Effector CD8-positive, alpha-beta T cell (primary cell): ENCODE results near the gene AP1S1.
"Not testable (repeated sequence)": the region's sequence is repeated elsewhere in the genome, so short reads cannot be mapped to it uniquely, and the experiment has no call there.

ENCODE experiments used
- DNase-seq: peaks from one replicate; lab custom pipeline; 2025; lab: John Stamatoyannopoulos, UW

The AP1S1 gene

DNA sequence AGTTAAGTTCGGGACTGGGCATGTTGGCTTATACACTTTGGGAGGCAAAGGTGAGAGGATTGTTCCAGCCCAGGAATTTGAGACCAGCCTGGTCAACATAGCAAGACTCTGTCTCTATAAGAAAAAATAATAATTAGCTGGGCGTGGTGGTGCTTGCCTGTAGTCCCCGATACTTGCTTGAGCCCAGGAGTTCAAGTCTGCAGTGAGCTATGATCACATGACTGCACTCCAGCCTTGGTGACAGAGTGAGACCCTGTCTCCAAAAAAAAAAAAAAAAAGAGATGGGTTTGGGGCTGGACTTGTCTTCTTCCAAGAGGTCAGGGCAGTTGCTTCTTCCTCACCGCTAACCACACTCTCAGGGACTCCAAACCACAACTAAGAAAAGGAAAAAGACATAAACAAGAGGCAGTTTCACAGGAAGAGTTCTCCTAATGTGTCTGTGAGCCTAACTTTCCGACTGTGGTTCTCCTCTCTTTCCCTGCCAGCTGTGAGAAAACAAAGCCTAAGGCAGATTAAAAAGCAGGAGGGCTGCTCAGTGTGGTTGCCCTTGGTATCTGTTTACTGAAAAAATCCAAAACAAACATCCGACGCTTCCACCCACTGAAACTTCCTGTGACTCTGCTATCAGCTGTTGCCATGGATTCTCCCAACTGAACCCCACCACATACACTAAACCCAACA lies 29.8 kb upstream of the AP1S1 start:
- no peak for DNase-seq

DNA sequence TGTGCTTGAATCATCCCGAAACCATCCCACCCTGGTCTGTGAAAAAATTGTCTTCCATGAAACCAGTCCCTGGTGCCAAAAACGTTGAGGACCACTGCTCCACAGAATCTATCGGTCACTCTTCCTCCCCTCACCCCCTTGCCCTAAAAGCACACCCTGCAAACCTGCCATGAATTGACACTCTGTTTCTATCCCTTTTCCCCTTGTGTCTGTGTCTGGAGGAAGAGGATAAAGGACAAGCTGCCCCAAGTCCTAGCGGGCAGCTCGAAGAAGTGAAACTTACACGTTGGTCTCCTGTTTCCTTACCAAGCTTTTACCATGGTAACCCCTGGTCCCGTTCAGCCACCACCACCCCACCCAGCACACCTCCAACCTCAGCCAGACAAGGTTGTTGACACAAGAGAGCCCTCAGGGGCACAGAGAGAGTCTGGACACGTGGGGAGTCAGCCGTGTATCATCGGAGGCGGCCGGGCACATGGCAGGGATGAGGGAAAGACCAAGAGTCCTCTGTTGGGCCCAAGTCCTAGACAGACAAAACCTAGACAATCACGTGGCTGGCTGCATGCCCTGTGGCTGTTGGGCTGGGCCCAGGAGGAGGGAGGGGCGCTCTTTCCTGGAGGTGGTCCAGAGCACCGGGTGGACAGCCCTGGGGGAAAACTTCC lies 28.2 kb upstream of the AP1S1 start:
- no peak for DNase-seq

DNA sequence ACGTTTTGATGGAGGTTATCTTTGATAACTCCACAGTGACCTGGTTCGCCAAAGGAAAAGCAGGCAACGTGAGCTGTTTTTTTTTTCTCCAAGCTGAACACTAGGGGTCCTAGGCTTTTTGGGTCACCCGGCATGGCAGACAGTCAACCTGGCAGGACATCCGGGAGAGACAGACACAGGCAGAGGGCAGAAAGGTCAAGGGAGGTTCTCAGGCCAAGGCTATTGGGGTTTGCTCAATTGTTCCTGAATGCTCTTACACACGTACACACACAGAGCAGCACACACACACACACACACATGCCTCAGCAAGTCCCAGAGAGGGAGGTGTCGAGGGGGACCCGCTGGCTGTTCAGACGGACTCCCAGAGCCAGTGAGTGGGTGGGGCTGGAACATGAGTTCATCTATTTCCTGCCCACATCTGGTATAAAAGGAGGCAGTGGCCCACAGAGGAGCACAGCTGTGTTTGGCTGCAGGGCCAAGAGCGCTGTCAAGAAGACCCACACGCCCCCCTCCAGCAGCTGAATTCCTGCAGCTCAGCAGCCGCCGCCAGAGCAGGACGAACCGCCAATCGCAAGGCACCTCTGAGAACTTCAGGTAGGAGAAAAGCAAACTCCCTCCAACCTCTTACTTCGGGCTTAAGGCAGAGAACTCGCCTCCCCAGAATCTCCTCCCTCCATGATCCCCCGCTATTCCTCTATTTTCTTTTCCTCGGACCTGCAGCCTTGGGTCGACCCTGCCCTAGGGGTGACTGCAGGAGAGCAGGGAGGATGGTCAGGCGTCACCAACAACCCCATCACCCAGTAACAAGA lies 27.4 kb upstream of the AP1S1 start, which contains the start of gene SERPINE1:
Gene SERPINE1, plus strand, starts transcription at position 454 of the 809 bp plus-strand sequence. CDS start 1,290 bp downstream, outside the sequence.
- no peak for DNase-seq

DNA sequence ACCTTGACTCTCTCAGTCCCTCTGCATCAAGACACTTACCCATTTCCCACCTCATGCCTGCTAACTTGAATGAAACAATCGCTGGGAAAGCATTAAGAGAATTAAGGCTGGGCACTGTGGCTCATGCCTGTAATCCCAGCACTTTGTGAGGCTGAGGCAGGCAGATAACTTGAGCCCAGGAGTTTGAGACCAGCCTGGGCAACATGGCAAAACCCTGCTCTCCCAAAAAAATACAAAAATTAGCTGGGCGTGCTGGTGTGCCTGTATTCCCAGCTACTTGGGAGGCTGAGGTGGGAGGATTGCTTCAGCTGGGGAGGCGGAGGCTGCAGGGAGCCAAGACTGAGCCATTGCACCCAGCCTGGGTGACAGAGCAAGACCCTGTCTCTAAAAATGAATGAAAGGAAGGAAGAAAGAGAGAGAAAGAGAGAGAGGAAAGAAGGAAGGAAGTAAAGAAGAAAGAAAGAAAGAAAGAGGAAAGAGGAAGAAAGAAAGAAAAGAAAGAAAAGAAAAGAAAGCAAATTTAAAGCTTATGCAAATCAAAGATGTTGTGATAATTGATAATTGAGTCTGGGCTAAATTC lies 26.7 kb upstream of the AP1S1 start:
- no peak for DNase-seq

DNA sequence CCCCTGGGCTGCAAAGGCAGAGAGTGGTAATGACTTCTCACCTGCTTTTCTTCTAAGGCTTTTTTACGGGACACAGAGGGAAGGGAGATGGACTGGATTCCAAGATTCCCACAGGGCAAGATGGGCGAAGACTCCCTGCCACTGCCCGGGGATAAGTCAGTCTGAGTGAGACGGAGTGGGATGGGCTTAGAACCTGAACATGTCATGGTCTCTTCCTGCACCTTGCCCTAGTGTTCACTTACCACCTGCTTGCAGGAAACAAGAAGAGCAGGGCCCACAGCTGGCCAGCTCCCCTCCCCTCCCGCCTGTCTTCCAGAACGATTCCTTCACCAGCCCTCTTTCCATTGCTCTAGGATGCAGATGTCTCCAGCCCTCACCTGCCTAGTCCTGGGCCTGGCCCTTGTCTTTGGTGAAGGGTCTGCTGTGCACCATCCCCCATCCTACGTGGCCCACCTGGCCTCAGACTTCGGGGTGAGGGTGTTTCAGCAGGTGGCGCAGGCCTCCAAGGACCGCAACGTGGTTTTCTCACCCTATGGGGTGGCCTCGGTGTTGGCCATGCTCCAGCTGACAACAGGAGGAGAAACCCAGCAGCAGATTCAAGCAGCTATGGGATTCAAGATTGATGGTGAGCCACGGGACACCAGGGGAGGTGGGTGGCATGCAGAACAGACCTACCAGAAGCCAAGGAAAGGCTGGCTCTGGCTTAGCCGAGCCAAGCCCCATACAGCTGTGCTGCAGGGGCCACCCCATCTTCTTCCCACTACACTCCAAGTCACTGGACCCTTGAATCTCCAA lies 26.0 kb upstream of the AP1S1 start:
- DNase-seq = no peak

DNA sequence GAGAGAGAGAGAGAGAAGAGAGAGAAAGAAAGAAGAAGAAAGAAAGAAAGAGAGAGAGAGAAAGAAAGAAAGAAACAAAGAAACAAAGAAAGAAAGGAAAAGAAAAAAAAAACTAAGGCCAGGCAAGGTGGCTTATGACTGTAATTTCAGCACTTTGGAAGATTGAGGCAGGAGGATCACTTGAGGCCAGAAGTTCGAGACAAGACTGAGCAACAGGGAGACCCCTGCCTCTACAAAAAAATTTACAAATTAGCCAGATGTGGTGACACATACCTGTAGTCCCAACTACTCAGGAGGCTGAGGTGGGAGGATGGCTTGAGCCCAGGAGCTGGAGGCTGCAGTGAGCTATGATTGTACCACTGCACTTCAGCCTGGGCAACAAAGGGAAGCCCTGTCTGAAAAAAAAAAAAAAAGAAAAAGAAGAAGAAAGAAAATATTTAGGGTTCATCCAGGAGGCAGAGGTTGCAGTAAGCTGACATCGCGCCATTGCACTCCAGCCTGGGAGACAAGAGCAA lies 24.6 kb upstream of the AP1S1 start:
- no peak for DNase-seq

DNA sequence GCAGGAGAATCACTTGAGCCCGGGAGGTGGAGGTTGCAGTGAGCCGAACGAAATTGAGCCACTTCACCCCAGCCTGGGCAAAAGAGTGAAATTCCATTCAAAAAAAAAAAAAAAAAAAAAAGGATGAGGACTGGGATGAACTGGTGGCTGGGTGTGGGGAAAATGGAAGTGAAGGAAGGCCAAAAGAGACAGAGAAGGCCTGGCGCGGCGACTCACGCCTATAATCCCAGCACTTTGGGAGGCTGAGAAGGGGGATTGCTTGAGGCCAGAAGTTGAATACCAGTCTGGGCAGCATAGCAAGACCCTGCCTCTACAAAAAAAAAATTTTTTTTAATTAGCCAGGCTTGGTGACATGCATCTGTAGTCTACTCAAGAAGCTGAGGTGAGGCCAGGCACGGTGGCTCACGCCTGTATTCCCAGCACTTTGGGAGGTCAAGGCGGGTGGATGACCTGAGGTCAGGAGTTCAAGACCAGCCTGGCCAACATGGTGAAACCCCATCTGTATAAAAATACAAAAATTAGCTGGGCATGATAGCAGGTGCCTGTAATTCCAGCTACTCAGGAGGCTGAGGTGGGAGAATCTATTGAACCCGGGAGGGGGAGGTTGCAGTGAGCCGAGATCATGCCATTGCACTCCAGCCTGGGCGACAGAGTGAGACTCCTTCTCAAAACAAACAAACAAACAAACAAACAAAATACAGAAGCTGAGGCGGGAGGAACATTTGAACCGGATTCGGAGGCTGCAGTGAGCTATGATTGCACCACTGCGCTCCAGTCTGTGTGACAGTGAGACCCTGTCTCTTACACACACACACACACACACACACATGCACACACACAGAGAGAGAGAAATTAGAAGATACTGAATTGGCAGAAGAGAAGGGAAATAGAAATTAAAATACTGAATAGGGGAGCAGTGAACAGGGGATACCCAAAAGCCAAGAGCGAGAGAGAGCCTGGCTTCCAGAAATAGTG lies 21.4 kb upstream of the AP1S1 start:
- DNase-seq = not testable (repeated sequence)

DNA sequence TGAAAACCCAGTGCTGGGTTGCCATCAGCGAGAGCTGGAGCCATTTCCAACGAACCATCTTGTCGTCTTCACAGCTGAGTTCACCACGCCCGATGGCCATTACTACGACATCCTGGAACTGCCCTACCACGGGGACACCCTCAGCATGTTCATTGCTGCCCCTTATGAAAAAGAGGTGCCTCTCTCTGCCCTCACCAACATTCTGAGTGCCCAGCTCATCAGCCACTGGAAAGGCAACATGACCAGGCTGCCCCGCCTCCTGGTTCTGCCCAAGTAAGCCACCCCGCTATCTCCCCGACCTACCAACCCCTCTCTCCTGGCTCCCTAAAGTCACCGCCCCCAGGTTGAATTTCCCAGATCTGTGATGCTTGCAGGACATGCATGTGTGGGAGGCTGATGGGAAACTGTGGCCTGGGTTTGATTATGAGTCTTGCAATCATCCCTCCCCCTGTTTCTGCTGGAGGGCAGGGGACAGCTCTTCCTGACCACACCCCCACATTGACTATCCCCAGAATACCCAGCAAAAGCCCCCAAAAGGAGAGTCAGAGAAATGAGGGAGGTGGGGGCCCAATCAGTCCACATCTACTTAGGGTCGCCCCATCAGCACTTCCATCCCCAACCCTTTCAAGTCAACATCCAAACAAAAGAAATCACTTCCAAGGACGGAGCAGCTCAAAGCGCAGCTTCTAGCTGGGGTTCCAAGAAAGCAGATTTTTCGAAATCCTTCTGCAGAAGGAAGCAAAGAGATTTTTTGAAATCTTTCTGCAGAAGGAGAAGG lies 20.5 kb upstream of the AP1S1 start:
- DNase-seq = no peak

DNA sequence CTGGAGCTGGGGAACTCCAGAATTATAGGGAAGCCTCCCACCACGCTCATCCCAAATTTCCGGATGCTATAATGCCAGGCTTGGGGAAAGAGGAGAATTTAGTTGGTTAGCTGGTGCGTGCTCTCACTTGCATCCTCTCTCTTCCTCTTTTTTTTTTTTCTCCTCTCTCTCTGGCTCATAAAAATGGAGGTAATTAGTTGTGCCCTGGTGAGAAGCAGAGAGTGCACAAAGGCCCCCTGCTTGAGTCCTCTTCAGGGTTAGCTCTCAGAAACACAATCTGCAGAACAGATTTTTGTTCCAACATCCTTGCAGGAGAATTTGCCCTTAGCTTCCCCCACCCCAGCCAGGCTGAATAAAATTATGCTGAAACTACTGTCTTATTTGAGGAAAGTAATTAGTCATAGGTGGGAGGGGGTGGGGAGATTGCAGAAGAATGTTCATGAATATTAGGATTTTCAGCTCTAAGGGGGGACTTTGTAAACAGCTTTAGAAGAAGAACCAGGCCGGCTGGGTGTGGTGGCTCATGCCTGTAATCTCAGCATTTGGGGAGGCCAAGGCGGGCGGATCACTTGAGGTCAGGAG lies 19.8 kb upstream of the AP1S1 start:
- DNase-seq = no peak

DNA sequence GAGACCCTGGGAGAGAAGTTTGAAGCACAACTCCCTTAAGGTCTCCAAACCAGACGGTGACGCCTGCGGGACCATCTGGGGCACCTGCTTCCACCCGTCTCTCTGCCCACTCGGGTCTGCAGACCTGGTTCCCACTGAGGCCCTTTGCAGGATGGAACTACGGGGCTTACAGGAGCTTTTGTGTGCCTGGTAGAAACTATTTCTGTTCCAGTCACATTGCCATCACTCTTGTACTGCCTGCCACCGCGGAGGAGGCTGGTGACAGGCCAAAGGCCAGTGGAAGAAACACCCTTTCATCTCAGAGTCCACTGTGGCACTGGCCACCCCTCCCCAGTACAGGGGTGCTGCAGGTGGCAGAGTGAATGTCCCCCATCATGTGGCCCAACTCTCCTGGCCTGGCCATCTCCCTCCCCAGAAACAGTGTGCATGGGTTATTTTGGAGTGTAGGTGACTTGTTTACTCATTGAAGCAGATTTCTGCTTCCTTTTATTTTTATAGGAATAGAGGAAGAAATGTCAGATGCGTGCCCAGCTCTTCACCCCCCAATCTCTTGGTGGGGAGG lies 16.5 kb upstream of the AP1S1 start:
- no peak for DNase-seq

DNA sequence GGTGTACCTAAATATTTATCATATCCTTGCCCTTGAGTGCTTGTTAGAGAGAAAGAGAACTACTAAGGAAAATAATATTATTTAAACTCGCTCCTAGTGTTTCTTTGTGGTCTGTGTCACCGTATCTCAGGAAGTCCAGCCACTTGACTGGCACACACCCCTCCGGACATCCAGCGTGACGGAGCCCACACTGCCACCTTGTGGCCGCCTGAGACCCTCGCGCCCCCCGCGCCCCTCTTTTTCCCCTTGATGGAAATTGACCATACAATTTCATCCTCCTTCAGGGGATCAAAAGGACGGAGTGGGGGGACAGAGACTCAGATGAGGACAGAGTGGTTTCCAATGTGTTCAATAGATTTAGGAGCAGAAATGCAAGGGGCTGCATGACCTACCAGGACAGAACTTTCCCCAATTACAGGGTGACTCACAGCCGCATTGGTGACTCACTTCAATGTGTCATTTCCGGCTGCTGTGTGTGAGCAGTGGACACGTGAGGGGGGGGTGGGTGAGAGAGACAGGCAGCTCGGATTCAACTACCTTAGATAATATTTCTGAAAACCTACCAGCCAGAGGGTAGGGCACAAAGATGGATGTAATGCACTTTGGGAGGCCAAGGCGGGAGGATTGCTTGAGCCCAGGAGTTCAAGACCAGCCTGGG lies 15.9 kb upstream of the AP1S1 start:
- peak; percentile 44 for DNase-seq

DNA sequence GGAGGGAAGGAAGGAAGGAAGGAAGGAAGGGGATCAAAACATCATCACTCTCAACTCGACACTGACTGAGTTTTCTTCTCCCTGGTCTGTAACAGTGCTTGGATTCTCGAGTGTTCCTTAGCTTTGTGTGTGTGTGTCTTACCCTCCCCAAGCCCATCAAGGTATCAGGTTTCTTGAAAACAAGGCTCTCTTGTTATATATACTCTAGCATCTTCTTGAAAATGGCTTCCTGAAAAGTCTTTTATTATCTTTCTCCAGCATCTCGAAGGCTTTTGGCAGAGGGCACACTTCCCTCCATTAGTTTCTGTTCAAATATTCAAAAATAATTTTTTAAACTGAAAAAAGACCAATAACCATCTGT lies 14.0 kb upstream of the AP1S1 start:
- no peak for DNase-seq

DNA sequence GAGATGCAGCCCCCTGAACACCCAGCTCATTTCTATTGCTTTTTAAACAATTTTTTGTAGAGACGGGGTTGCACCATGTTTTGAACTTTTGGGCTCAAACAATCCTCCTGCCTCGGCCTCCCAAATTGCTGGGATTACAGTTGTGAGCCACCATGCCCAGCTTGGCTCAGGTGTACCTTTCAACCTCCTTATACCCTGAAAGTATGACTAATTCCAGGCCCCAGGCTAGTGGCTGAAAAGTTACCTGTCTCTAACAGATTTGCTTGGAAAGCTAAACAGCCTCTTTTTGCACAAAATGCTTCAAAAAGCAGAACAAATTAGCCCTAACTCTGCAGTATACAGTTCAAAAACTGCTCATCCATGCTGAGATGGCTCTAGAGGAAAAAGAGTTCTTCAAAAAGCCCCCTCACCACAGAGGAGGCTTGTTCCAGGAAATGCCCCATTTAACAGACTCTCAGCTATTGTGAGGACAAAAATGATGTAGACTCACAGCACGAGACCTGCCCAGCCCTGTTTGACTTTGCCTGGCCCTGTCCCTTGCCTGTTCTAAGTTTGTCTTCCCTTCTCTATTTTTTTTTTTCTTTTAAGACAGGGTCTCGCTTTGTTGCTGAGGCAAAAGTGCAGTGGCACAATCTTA lies 13.4 kb upstream of the AP1S1 start:
- no peak for DNase-seq

DNA sequence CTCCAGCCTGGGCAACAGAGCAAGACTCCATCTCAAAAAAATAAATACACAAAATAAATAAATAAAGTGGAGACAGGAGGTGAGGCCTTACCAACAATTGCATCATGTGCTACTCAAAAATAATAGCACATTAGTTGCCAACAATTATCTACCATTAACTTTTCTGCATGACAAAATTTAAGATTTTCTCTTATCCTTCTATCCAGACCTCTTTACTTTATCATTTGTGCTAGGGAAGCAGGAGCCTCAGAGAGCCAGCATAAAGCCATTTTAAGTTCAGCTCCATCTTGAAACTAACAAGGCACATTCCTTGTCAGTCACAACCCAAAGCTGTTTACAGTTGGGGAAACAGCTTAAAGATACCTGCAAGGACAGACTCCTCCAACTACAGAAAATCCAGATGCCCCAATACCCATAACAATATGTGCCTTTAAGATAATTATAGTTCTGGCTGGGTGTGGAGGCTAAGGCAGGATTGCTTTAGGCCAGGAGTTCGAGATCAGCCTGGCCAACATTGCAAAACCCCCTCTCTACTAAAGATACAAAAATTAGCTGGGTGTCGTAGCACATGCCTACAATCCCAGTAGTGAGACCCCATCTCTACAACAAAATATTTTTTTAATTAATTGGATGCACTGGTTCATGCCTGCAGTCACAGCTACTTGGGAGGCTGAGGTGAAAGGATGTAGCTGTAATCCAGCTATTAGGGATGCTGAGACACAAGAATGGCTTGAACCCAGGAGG lies 2.2 kb upstream of the AP1S1 start:
- no peak for DNase-seq

DNA sequence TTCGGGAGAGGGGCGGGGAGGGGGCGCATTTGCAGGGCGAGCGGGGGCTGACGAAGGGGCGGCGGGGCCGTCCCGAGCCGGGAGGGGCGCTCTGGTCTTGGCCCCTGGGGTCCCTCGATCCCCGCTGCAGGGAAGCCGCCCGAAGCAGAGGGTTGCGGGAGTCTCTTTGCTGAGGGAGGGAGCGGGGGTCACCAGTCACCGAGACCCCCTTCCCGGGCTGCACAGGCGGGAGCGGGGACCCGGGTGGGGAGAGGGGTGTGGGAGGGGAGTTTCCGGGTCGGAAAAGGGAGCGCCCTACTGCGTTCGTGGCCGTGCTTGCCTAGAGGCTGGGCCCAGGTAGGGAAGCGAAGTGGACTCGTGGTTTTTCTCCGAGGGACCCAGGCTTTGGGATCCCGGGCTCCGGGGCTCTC lies 422 bp downstream of the AP1S1 start:
- DNase-seq = no peak

DNA sequence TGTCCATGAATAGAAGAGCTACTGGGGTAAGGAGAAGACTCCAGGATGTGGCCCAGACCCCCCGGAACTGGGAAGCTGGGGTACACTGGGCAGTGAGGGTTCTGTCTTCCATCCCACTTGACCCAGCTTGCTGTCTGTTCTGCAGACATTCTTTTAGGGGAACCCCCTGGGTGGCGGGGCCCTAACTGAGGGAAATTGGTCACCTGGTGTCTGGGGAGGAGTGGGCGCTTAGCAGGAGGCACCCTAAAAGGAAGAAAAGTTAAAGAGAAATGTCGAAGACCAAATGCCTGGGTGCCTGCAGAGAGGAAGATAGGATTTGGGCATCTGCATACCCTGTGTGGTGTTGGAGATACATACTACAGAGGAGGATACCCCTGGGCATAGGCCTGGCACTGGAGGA lies 1.0 kb downstream of the AP1S1 start:
- no peak for DNase-seq

DNA sequence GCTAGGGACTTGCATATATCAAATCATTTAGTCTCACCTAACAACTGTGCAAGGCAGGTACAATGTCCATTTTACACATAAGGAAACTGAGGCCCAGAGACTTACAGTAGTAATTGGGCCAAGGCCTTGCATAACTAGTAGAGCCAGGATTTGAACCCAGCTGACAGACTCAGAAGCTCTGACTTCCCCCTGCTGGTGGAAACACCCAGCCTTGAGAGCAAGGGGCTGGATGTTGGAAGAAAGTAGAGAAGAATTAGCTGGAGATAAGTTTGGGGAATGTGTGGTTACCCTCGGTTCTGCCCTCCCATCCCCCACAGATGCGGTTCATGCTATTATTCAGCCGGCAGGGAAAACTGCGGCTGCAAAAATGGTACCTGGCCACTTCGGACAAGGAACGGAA lies 2.0 kb downstream of the AP1S1 start:
- no peak for DNase-seq
